Measurements from ENCODE around the gene KLHDC3.

GRCh38 chr6:43020847-43021246 is 6.8 kb downstream of the KLHDC3 start:
- TF ChIP-seq POLR2A (IDR thresholded peaks at IDR 0.05; ENCODE audit: low read depth, low read length): no peak
- TF ChIP-seq TAF1 (IDR thresholded peaks at IDR 0.05; ENCODE audit: low read depth, low read length): no peak

All from GM12891 (cell line).